ENCODE data around the gene RNF20.

Gene RNF20

GRCh38 chr9:101498323-101498722, 35.3 kb upstream of the RNF20 start:
- TF ChIP-seq REST (IDR thresholded peaks at IDR 0.05; ENCODE audit: insufficient replicate concordance, low read depth) (no peak), POLR2AphosphoS5 (IDR thresholded peaks at IDR 0.05; ENCODE audit: low read depth) (no peak), GABPA (IDR thresholded peaks at IDR 0.05; ENCODE audit: low read depth) (no peak), SPI1 (IDR thresholded peaks at IDR 0.05; ENCODE audit: borderline replicate concordance, low read depth) (no peak), CTCF (IDR thresholded peaks at IDR 0.05; ENCODE audit: insufficient read depth, low read length) (no peak)
- Histone ChIP-seq H3K27ac (replicated peaks) (no peak overlapping the region), H3K4me3 (replicated peaks; ENCODE audit: insufficient read depth, low read length) (no peak overlapping the region), H3K27me3 (ENCODE audit: insufficient read depth, poor library complexity, severe bottlenecking) (no peaks in the 10 kb centered on the region)
- DNase-seq (ENCODE audit: low read depth in 1 of 2, low spot score in 1 of 2): no peak

- Histone ChIP-seq H3K27ac (replicated peaks) (no peak overlapping the region), H3K4me3 (replicated peaks; ENCODE audit: insufficient read depth, low read length) (no peak overlapping the region), H3K27me3 (ENCODE audit: insufficient read depth, poor library complexity, severe bottlenecking) (no peaks in the 10 kb centered on the region)
- no peak for TF ChIP-seq REST (IDR thresholded peaks at IDR 0.05; ENCODE audit: insufficient replicate concordance, low read depth)
- TF ChIP-seq CTCF (IDR thresholded peaks at IDR 0.05; ENCODE audit: insufficient read depth, low read length): no peak
- TF ChIP-seq SPI1 (IDR thresholded peaks at IDR 0.05; ENCODE audit: borderline replicate concordance, low read depth): no peak
- no peak for TF ChIP-seq POLR2AphosphoS5 (IDR thresholded peaks at IDR 0.05; ENCODE audit: low read depth)
- no peak for TF ChIP-seq GABPA (IDR thresholded peaks at IDR 0.05; ENCODE audit: low read depth)
- DNase-seq (ENCODE audit: low read depth in 1 of 2, low spot score in 1 of 2): no peak
Measured at GRCh38 chr9:101504188-101504587, 29.5 kb upstream of the RNF20 start.

GRCh38 chr9:101508211-101508610, 25.4 kb upstream of the RNF20 start:
- no peak for TF ChIP-seq CTCF (IDR thresholded peaks at IDR 0.05; ENCODE audit: insufficient read depth, low read length)
- TF ChIP-seq POLR2AphosphoS5 (IDR thresholded peaks at IDR 0.05; ENCODE audit: low read depth): no peak
- TF ChIP-seq REST (IDR thresholded peaks at IDR 0.05; ENCODE audit: insufficient replicate concordance, low read depth): no peak
- TF ChIP-seq SPI1 (IDR thresholded peaks at IDR 0.05; ENCODE audit: borderline replicate concordance, low read depth): no peak
- no peak for TF ChIP-seq GABPA (IDR thresholded peaks at IDR 0.05; ENCODE audit: low read depth)
- Histone ChIP-seq H3K27me3 (ENCODE audit: insufficient read depth, poor library complexity, severe bottlenecking) (no peaks in the 10 kb centered on the region), H3K4me3 (replicated peaks; ENCODE audit: insufficient read depth, low read length) (no peak overlapping the region), H3K27ac (replicated peaks) (no peak overlapping the region)
- DNase-seq (ENCODE audit: low read depth in 1 of 2, low spot score in 1 of 2): no peak
